HepG2 (cell line): ENCODE data around the gene C2orf76. TPM values are rescaled to one million over a fixed set of nuclear protein-coding genes. Genes with fewer than 3 reads are reported as not detected.
A peak's percentile ranks its signal among the peaks of the same experiment; 100 is the strongest.

Experiments used
- ATAC-seq: fragments of 200-7000 bp; cut with Tn5 transposase; 3 replicates; pipeline ENCODE4 v1.9.1; 2020; ENCODE audit warnings: mild to moderate bottlenecking, moderate library complexity
- BruUV-seq: library from RNA; stranded (reverse); fragments of 400-500 nt; replicated peaks from 2 replicates; lab custom pipeline; 2021; lab: Mats Ljungman, UMichigan
- CTCF ChIA-PET: fragments of 300-600 bp; formaldehyde crosslinking; extraction: SDS; loops from one replicate; lab custom pipeline; 2021; ENCODE audit warnings: low total read pairs, inconsistent platforms, low intra/inter-chr PET ratio; lab: Yijun Ruan, JAX
- POLR2A ChIA-PET: fragments of 350-600 bp; sonication (Branson Sonifier 250); formaldehyde crosslinking; loops from one replicate; lab custom pipeline; 2020; ENCODE audit warnings: antibody characterized with exemption, inconsistent platforms; lab: Yijun Ruan, JAX
- DNase-seq: peaks from one replicate; pipeline ENCODE4 v3.0.0-alpha.2; 2015; ENCODE audit warnings: low spot score
- FAIRE-seq: peaks from 3 replicates; lab custom pipeline; 2011; peaks lifted over from hg19 to GRCh38; lab: Jason Lieb, UNC
- H2AFZ ChIP-seq: one replicate; pipeline ENCODE4 v1.6.1; 2011; ENCODE audit warnings: low read length, inconsistent platforms
- H3K27ac ChIP-seq: fragments of 300-600 bp; 3 replicates; pipeline ENCODE4 v1.8.0; 2011; ENCODE audit warnings: mixed run types, mild to moderate bottlenecking, mixed read lengths, low read length, inconsistent platforms; ENCODE audit not compliant: insufficient read depth; ENCODE audit errors: extremely low read length
- H3K27me3 ChIP-seq, 2 experiments: fragments of 200-600 bp in 1 of 2; 2 replicates in 1 of 2; 3 replicates in 1 of 2; pipeline versions ENCODE4 v1.6.0 to v1.8.0; 2011; ENCODE audit warnings: low read length in 2 of 2, mild to moderate bottlenecking in 2 of 2, moderate library complexity in 2 of 2, inconsistent platforms in 1 of 2; ENCODE audit not compliant: insufficient read depth in 2 of 2, control insufficient read depth in 1 of 2
- H3K36me3 ChIP-seq, 2 experiments: fragments of 200-600 bp in 1 of 2; replicated peaks in 1 of 2; 2 replicates in 1 of 2; 3 replicates in 1 of 2; pipeline versions ENCODE4 v1.5.1 to v1.8.0; 2011; ENCODE audit warnings: low read length in 2 of 2, inconsistent platforms in 1 of 2; ENCODE audit not compliant: insufficient read depth in 2 of 2, control insufficient read depth in 1 of 2
- H3K4me1 ChIP-seq: 2 replicates; pipeline ENCODE4 v1.5.1; 2012; ENCODE audit warnings: low read length, inconsistent platforms; ENCODE audit not compliant: insufficient read depth
- H3K4me2 ChIP-seq: 2 replicates; pipeline ENCODE4 v1.6.0; 2011; ENCODE audit warnings: low read depth, low read length, inconsistent platforms
- H3K4me3 ChIP-seq, 3 experiments: fragments of 200-600 bp in 1 of 3; sonication (generic), shearing (Covaris generic) in 1 of 3; replicated peaks in 1 of 3; 2 replicates each; pipeline ENCODE4 v1.5.1; 2011 to 2016; ENCODE audit warnings: low read length in 3 of 3, inconsistent platforms in 2 of 3, low read depth in 2 of 3, mild to moderate bottlenecking in 2 of 3, control low read depth in 1 of 3, mixed read lengths in 1 of 3; ENCODE audit not compliant: insufficient read depth in 1 of 3
- H3K79me2 ChIP-seq: one replicate; pipeline ENCODE4 v1.6.1; 2011; ENCODE audit warnings: low read length, inconsistent platforms; ENCODE audit not compliant: insufficient read depth
- H3K9ac ChIP-seq: 2 replicates; pipeline ENCODE4 v1.6.0; 2011; ENCODE audit warnings: mild to moderate bottlenecking, low read depth, low read length, inconsistent platforms; ENCODE audit not compliant: insufficient read depth
- H3K9me3 ChIP-seq: 2 replicates; pipeline ENCODE4 v1.5.1; 2012; ENCODE audit warnings: mild to moderate bottlenecking, low read length
- H4K20me1 ChIP-seq: 2 replicates; pipeline ENCODE4 v1.6.0; 2011; ENCODE audit warnings: inconsistent platforms, mild to moderate bottlenecking, low read length, moderate library complexity; ENCODE audit not compliant: insufficient read depth
- CREB3 ChIP-seq: sonication (generic); formaldehyde crosslinking; IDR thresholded peaks from 2 replicates; pipeline ENCODE4 v1.5.0; 2020; ENCODE audit warnings: missing genetic modification reagents
- IRF9 ChIP-seq: sonication (generic); formaldehyde crosslinking; IDR thresholded peaks from 2 replicates; pipeline ENCODE4 v1.8.0; 2022; ENCODE audit warnings: missing genetic modification reagents, mild to moderate bottlenecking, borderline replicate concordance
- WGBS: methylation state at CpG from one replicate; pipeline ENCODE4 v1.1.6; 2017; ENCODE audit warnings: low lambda C conversion rate; 5-methylcytosine and 5-hydroxymethylcytosine counted together
- in situ Hi-C: cut with HindIII; loops from 2 replicates; pipeline ENCODE4 v1.10.0; 2017; ENCODE audit warnings: low pct_unique_long_range_greater_than_20kb; ENCODE audit not compliant: extremely low pct_ligation_motif_present
- intact Hi-C: fragments of 100-400 bp; cut with micrococcal nuclease; formaldehyde crosslinking; loops from one replicate; pipeline ENCODE4 v1.10.0; 2022; ENCODE audit not compliant: unreplicated experiment
- polyA plus RNA-seq, 8 experiments: library from polyadenylated mRNA; depleted of rRNA in 3 of 8; stranded (reverse) in 7 of 8; unstranded in 1 of 8; fragments of >200 nt; fragmentation: Illumina TruSeq in 4 of 8; extraction: Trizol in 4 of 8; gene quantifications; 2 replicates each; pipeline versions ENCODE4 v1.2.1 to v1.2.3, GENCODE V29; 2011 to 2016; ENCODE audit warnings: low read depth in 4 of 8, missing spikeins in 1 of 8, mixed read lengths in 1 of 8; ENCODE audit not compliant: insufficient read depth in 1 of 8
- total RNA-seq, 5 experiments: library from RNA; depleted of rRNA; stranded (reverse); fragments of >200 nt; fragmentation: Illumina TruSeq; extraction: Trizol; gene quantifications; 2 replicates each; pipeline ENCODE4 v1.2.3, GENCODE V29; 2016; ENCODE audit warnings: low read depth in 1 of 5
- TF ChIP-seq, protein P1 (sequence below): fragments of 450-650 bp; IDR thresholded peaks from 2 replicates; pipeline ENCODE4 v1.6.1; 2016

The C2orf76 gene
- total and polyA plus RNA-seq, 2 of the 13 experiments (the other 11 are each of a cell fraction or from before 2014, with no cell fraction given), result 7.7 to 8.5 TPM

DNA sequence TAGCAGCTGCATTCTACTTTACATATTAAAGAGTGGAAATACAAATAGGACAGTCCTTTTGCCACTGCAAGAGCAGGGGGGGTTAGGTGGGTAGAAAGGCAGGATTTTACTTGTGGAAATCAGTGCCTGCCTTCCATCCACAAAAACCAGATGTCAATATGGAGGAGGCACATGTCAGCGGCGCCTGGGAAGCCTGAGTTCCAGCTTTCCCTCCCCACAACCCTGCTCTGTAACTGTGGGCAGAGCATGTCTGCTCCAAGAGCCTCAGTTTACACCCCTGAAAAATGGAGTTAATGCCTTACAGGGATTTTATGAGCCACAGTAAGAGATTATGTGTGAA lies 110.1 kb downstream of the C2orf76 start:
- no peak overlapping the region for H3K4me2 ChIP-seq
- in situ Hi-C loops, result no loop called here
- FAIRE-seq (no peak), DNase-seq (no peak), ATAC-seq (no peak)
- no peak overlapping the region for H3K4me3 ChIP-seq
- no peak for TF ChIP-seq IRF9 (CRISPR knock-in tag)
- TF ChIP-seq, protein P1, sequence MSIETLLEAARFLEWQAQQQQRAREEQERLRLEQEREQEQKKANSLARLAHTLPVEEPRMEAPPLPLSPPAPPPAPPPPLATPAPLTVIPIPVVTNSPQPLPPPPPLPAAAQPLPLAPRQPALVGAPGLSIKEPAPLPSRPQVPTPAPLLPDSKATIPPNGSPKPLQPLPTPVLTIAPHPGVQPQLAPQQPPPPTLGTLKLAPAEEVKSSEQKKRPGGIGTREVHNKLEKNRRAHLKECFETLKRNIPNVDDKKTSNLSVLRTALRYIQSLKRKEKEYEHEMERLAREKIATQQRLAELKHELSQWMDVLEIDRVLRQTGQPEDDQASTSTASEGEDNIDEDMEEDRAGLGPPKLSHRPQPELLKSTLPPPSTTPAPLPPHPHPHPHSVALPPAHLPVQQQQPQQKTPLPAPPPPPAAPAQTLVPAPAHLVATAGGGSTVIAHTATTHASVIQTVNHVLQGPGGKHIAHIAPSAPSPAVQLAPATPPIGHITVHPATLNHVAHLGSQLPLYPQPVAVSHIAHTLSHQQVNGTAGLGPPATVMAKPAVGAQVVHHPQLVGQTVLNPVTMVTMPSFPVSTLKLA, result peak; percentile 43; the same call in 1 of the 2 replicates
- no peak for TF ChIP-seq CREB3
- no peak overlapping the region for H3K27ac ChIP-seq
- intact Hi-C loops, result loop anchor here (5.0 kb wide), 1 partner anchor 1339 kb away; no protein-coding TSS in a partner anchor
- no peaks in the 10 kb centered on the region for H3K27me3 ChIP-seq
- BruUV-seq, result no TSS peak
- H3K9me3 ChIP-seq, result no peaks in the 10 kb centered on the region
- H3K79me2 ChIP-seq, result no peaks in the 10 kb centered on the region
- 95% methylated on average over 2 of the region's 2 CpGs for WGBS
- ChIA-PET CTCF (no interaction called here), POLR2A (no interaction called here)
- no peaks in the 10 kb centered on the region for H3K4me1 ChIP-seq
- no peak overlapping the region for H3K9ac ChIP-seq
- H4K20me1 ChIP-seq, result no peaks in the 10 kb centered on the region
- peaks cover 4 to 49% of the 10 kb centered on the region in 2 experiments for H3K36me3 ChIP-seq
- no peak overlapping the region for H2AFZ ChIP-seq
